ENCODE results near the gene ALDH18A1.

The ALDH18A1 gene

DNA sequence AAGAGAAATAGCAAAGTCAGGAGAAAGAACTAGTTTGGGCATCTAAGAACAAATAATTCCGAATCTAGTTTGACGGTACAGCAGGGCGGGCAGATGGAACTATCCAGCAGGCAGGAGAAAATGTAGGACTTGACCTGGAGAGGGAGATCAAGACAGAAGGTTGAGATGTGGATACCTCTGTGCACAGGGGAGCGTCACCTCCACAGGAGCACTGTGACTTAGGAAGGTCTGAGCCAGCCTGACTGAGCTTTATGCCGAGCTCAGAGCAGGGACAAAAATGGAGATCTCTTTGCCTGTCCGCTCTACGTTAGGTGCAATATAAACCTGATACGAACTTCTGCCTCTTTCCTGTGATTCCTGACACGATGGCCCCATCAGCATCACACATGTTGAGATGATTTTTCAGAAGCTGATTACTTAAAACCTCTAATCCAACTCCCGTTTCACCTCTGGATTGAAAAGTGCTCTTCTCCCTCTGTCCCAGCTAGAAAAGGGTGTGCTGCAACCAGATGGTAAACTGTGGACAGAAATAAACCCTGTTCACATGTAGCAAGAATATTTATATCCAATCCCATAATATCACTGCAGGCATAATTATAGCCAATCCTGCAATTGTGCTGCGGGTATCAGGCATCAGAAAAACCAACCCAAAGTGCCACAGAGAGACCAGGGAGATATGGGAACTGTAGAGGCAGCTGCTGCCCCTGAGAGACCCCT lies 81.7 kb downstream of the ALDH18A1 start:
- DNase-seq = no peak

DNA sequence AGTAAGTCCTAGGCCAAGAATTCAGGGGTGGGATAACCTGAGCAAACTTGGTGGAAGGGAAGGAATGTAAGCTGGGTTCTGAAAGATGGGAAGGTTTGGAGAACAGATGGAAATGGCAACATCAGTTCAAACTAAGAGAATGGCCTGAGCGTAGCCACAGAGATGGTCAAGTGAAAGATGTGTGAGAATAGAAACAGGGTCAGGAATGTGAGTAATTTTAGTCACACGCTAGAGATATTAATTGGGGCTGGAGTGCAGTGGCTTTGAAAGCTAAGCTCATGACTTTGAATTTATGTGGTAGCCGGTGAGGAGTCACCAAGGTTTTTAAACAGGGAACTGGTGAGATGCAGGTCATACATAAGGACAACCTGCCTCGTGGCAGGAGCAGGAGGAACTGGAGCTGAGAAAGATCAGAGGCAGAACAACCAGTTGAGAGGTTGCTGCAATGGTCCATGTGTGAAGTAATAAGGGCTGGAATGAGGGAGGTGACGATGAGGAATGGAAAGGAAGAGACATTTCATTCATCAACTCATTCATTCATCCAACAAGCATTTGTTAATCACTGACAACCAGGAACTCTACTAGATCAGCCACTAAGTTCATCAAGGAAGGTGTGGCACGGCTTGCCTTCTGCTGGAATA lies 82.4 kb downstream of the ALDH18A1 start:
- no peak for DNase-seq

DNA sequence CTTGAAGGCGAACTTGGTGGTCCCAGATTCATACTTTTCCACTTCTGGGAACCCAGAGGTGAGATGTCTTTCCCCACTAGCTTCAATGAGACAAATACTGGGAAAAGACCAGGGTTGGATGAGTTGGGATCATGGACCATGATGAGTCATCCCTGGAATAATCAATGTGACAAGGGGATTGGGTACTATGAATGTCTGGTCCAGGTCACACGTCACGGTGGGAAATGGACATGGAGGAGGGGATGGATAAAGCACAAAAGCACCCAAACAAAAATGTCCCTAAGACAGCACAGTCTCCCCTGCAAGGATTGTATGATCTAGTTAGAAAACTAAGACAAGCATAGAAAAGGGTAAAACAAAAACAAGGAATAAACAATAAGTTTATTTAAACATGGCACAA lies 83.0 kb downstream of the ALDH18A1 start:
- DNase-seq = no peak

DNA sequence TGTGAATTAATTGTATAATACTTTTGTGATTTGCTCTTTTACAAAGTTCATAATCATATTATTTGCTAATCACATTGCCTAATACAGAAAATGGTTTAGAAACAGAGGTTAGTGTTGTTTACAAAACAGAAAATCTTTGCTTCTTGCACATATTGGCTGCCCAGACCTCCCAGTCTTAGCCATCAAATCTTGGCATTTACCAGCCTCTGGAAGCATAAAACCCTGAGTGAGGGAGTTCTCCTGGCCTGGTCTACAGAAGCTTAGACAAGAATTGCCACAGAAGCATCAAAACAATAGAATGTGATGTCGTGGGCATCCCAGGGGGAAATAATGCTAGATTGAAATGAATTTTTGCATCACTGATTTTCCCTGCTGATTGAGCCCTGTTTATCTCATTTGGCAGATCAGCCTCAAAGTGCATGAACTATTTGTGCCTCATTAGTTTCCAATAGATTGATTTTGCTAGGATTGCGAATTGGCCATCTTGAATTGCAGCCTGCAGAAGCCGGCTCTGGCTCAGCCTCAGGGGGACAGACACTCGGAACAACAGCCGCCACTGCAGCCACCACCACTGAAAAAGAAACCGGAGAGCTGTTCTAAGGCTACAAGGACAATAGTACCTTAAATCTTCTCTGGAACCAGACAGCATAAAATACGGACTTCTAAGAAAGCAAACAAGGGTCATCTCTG lies 84.2 kb downstream of the ALDH18A1 start:
- DNase-seq = no peak

DNA sequence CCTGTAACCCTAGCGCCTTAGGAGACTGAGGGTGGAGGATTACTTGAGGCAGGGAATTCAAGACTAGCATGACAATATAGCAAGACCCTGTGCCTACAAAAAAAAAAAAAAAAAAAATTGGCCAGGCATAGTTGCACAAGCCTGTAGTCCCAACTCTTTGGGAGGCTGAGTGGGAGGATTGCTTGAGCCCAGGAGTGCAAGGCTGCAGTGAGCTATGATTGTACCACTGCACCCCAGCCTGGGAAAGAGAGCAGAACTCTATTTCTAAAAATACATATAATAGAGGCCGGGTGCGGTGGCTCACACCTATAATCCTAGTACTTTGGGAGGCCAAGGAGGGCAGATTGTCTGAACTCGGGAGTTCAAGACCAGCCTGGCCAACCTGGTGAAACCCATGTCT lies 85.1 kb downstream of the ALDH18A1 start:
- no peak for DNase-seq

DNA sequence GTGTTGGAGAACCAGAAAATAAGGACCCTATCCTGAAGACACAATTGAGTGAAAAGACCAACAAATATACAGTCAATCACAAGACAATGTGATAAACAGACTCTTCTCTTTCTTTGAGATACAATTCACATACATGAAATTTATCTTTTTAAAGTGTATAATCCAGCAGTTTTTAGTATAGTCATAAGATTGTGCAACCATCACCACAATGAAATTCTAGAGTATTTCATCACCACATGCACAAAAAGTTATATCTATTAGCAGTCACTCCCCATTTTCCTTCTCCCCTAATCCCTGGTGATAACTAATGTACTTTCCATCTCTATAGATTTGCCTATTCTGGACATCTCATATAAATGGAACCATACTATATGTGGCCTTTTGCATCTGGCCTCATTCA lies 87.1 kb downstream of the ALDH18A1 start:
- no peak for DNase-seq

DNA sequence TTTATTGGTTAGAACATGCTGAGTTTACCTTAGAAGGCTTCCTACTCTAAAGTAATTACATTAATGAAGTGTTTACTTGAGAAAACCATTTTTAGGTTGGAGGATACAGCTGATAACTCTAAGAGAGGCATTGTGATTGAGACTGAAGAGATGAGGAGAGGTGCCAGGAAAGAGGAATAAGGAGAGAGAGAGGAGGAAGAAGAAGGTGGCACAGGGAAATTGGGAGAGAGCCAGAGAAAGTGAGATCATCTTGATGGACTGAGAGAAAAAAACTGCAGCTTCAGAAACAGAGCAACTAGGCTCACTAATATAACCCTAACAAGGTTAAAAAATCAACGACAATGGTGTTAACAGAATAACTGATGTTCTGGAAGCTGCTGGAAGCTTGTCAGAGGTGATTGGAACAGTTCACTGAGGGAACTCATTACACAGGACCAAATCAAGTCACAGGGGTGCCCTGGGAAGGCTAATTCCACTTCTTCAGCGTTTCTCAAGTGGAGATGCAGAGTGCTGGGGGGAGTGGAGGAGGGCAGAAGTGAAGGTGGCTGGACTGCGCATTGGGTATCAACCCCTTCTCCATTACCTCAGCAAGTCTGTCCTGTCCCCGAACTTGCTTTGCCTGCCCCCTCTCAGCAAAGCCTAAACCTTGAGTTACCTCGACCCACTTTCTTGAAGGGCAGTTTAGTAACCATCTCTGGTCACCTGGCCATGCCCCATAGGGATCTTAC lies 88.4 kb downstream of the ALDH18A1 start:
- peak; percentile 42 for DNase-seq

DNA sequence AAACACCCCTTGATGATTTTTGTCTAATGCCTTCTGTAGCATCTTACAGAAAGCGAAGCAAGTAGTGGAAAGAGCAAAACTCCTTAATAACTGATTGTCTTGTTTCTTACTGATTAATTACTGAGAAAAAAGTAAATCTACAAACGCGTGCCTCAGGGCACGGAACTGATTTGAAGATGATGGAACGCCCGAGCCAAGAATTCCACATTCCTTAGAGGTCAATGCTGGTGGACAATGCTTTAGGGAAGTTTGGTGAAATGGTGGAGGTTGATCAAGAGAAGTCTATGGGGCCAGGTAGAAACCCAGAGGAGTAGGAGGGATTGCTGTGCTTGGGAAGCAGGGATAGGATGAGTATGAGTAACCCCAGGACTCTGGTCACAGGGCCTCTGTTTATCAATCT lies 90.4 kb downstream of the ALDH18A1 start:
- no peak for DNase-seq

DNA sequence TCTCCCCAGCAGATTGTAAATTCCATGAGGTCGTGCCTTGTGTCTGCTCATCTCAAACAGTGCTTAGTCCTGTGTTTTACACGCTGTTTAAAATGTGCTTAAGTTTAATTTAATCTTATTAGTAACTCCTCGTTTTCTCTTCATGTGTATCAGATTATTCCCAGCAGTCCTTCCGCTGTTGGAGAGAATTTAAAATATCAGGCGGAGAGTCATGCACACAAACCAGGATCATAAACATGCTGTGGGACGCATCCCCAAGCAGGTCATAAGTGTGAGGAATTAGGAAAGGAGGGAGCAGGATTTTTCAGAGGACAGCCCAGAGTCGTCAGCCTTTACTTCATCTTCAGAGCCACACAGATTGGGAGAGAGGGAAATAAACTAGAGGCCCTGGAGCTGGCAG lies 91.2 kb downstream of the ALDH18A1 start:
- no peak for DNase-seq

DNA sequence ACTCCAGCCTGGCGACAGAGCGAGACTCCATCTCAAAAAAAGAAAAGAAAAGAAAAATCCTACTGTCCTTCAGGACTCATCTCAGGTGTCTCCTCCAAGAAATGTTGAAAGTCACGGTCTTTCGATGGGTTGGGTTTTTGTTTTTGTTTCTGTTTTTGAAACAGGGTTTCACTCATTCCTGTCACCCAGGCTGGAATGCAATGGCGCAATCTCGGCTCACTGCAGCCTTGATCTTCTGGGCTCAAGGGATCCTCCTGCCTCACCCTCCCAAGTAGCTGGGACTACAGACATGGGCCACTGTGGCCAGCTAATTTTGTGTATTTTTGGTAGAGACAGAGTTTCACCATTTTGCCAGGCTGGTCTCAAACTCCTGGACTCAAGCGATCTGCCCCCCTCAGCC lies 92.2 kb downstream of the ALDH18A1 start:
- DNase-seq = no peak

DNA sequence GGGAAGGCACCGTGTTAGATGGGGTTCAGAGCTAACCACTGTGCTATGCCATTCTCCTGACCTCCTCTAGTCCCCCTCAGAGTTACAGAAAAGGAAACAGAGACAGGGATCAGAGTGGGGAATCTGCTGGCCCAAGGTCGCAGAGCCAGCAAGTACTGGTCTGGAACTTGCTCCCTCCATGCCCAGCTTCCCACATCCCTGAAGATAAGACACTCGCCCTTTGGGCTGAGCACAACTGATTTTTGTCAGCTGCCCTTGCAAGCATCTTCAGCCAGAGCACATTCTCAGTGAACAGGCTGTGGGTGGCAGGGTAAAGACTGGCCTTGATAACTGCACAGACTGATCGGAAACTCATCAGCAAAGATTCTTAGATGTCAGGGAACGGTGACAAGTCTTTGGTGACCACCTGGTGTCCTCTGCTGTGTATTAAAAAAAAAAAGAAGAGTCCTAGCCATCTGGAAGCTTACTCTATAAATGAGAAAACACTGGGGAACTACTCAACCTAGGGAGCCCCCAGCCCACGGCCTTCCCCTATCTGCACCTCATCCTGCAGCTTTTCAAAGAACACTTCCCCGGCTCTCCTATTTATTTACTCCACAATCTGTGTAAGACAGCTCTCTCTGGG lies 94.1 kb downstream of the ALDH18A1 start:
- no peak for DNase-seq

DNA sequence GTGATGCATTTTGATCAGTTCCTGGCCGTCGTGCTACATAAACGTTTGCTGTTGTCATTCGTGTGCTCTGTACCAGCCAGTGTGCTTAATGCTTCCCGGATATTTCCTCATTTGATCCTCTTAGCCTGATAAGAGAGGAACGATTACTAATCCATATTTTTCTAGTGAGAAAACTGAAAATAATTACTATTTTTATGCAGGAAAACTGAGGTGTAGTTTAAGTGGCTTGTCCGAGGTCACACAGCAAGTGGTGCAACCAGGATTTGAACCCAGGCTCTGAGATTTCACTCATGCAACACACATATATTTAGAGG lies 94.7 kb downstream of the ALDH18A1 start:
- no peak for DNase-seq

DNA sequence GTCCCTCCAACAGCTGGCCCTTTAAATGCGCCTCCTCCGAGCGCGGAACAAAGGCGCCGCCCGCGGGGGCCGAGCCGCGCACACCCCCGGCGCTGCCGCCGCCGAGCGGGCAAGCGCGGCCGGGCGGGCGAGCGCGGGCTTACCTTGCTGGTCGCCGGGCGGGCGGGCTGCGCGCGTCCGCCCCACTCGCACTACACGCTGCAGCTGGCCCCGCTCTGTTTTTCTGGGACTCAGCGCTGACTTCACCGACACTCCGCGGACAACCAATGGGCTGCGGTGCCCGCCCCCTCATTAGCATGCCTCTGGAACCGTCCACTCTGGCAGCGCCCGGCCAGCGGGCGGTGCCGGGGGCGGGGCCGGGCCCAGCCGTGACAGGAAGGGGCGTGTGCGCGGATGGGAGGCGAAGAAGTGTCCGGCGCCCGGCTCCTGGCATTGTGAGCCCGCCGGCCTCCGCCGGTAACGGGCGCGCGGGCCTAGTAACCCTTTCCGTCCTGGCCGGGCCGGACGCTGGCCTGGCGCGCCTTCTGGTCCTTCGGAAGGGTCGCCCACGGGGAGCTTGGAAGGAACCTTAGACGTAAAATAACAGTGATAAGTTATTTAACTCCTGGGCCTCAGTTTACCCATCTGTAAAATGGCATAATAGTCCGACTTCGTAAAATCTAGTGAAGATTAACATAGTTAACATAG lies 95.2 kb downstream of the ALDH18A1 start, which contains the start of gene SORBS1:
Gene SORBS1, minus strand, starts transcription at position 195 of the 687 bp plus-strand sequence. CDS start 120,236 bp downstream, outside the sequence.
- peak; percentile 87 for DNase-seq

DNA sequence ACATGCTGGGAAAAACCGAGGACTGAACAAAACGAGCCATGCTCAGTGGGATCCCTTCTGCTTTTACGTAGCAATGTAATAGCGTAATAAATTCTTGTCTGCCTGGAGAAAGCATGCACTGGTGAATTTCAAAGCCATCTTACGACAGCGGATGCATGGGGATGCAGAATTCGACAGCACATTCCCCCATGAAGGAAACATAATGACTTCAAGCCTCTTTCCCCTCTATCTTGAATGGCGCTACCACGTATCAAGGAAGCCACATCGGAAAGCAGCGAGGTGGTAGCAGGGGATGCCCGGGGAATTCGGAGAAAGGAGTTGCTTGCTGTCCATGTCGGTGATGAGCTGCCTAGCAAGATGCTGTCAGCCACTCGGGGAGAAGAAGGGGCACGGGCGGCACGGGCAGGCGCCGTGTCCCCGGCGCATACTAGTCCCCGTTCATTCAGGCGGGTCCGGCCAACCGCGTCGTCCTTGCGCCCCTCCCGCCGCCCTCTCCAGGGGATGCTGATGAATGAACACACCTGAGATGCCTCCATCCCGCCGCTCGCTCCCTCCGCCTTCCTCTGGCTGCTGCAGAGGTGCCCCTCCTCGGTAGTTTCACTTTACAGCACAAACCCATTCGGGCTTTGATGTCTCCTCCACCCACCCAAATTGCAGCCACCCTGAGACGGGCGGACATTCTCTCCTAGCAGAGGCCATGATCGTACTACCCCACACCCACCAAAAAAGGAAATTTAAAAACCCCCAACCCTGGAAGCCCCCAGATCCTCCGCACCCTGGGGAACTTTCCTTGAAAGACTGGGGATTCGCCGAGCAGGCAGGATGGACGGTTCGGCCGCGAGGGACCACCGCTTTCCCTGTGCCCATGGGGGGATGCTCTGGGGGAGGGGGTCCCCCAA lies 96.0 kb downstream of the ALDH18A1 start:
- DNase-seq = peak; percentile 46

DNA sequence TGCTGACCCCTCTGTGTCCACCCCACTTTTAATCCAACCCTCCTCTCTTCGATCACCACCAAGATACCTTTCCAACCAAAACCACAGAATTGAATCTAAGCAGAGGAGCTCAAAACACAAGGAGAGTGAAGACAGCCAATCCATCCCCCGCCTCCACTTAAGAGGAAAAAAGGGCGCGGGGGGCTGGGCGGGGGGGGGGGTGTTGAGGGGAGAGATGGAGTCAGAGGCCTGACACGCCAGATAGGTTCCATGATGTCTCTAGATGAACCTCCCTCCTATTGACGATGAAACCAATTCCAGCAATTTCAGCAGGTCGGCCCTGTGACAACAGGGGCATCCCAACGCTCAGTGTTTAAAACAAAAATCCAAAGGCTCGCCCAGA lies 96.6 kb downstream of the ALDH18A1 start:
- no peak for DNase-seq

DNA sequence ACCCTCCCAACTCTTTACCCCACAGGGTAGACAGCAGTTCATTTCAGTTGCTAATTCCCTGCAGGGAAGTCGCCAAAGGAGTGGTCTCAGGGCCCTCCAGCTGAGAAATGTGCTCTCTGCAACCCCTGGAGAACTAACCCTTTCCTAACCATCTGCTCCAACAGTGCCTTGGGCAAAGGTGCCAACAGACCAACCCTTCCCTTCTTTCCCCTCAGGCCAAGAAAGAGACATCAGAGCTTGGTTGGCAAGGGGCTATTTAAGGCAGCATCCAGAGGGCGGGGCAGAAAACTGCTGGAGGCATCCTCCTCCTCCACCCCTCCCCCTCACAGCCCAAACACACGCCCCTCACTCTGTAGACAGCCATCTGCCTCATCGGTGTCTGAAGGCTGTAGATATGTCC lies 97.0 kb downstream of the ALDH18A1 start:
- no peak for DNase-seq

DNA sequence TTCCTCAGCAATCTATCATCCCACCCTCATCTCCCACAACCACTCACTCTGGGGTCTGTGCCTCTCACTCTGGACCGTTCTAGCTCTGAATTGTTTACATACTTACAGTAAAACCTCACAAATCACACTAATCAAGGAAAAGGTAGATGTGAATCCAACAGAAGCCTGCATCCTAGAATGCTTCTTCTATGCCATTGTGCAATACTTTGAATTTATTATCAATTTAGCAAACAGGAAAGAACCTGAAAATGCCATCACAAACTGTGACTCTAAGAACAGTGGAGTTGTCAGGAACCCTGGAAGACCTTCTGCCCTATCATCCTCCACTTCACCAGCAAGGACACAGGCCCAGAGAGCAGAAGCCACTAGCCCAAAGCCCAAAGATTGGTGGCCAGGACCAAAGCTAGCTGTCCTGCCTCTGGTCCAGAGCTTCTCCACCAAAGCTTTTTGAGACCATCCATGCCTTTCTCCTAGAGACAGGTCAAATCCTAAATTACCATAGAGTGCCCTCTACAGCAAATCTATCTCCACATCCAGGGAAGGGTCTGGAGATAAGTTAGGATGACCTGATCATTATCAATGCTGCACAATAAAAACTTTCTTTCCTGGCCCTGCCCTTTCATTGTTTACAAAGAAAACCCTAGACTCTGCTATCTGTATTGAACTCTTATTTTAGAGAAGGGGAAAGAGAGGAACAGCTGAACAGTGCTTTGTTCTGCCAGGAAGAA lies 97.8 kb downstream of the ALDH18A1 start:
- no peak for DNase-seq

DNA sequence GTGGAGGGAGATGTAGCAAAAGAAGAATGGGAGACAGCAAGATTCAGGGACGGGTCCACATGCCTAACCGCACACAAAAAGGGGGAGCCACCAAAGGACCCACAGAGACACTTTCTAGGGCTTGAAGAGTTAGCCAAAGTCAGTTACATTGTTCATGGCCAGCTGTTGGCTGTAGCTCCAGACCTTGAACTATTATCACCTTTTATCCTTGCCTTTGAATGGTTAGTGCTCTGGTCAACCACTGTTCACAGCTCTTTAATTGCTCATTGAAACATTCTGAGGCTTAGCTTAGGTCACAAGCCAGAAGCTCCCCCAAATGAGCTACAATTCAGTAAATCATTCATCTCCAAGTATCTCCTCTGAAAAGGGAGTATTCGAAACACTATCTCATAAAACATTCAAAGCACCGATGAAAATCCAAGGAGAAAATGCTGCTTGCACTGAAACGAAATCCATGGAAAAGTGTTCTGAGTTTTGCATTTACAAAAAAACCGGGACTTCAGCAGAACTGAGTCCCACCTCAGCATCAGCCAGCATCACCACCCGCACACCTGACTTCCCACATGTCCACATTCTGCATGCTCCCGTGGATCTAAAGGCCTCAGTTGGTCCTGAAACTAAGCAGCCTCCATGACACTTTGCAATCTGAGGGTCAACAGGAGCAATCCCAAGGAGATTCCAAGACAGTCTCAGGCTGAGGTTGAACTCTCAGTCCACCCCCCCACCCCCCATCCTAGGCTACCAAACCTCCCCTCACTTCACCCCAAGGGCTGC lies 99.3 kb downstream of the ALDH18A1 start:
- DNase-seq = no peak

Measured in NCI-H1105 treated with DMSO at 0.1 percent for 48 hours (cell line).